Transverse colon (tissue), 4 donors: ENCODE data around the gene TARP.

Source experiments
- DNase-seq: peaks from one replicate; pipeline ENCODE4 v3.0.0-alpha.2; 2019
- H3K27ac ChIP-seq, 4 donors: fragments of 200-600 bp; sonication (generic); 2 replicates each; pipeline ENCODE4 v1.5.1; 2016 to 2018; ENCODE audit warnings: inconsistent platforms in 4 of 4
- H3K27me3 ChIP-seq: fragments of 200-600 bp; sonication (generic); 2 replicates; pipeline ENCODE4 v1.5.1; 2017; ENCODE audit warnings: inconsistent platforms
- H3K36me3 ChIP-seq, 4 donors: fragments of 200-600 bp; sonication (generic); 2 replicates each; pipeline ENCODE4 v1.5.1; 2017 to 2019; ENCODE audit warnings: inconsistent platforms in 4 of 4
- H3K4me1 ChIP-seq, 4 donors: fragments of 200-600 bp; sonication (generic); 2 replicates each; pipeline ENCODE4 v1.5.1; 2017 to 2020; ENCODE audit warnings: inconsistent platforms in 4 of 4
- H3K4me3 ChIP-seq, 4 donors: fragments of 200-600 bp; sonication (generic); 1 replicate in 1 of 4; 2 replicates in 3 of 4; pipeline versions ENCODE4 v1.5.1 to v1.6.1; 2017 to 2019; ENCODE audit warnings: inconsistent platforms in 4 of 4
- H3K9me3 ChIP-seq, 2 donors: fragments of 200-600 bp; sonication (generic); 2 replicates each; pipeline ENCODE4 v1.5.1; 2017 to 2019; ENCODE audit warnings: inconsistent platforms in 2 of 2
- CTCF ChIP-seq, 5 experiments: fragments of 200-600 bp in 3 of 5; fragments of 450-650 bp in 2 of 5; sonication (generic) in 3 of 5; IDR thresholded peaks; 1 replicate in 2 of 5; 2 replicates in 3 of 5; pipeline ENCODE4 v1.5.1; 2016 to 2017; ENCODE audit warnings: antibody characterized with exemption in 5 of 5, inconsistent platforms in 3 of 5, mild to moderate bottlenecking in 2 of 5, moderate library complexity in 1 of 5
- EP300 ChIP-seq: sonication (generic); formaldehyde crosslinking; IDR thresholded peaks from one replicate; pipeline ENCODE4 v1.6.1; 2017; ENCODE audit warnings: antibody characterized with exemption, low read depth
- POLR2A ChIP-seq: fragments of 450-650 bp; IDR thresholded peaks from one replicate; pipeline ENCODE4 v1.6.1; 2016; ENCODE audit warnings: antibody characterized with exemption, mild to moderate bottlenecking, moderate library complexity
- POLR2AphosphoS5 ChIP-seq, 3 donors: sonication (generic); formaldehyde crosslinking; IDR thresholded peaks; one replicate each; pipeline ENCODE4 v1.6.1; 2016; ENCODE audit warnings: antibody characterized with exemption in 3 of 3
- WGBS, 2 donors: methylation state at CpG; one replicate each; pipeline ENCODE4 v1.1.5; 2018; ENCODE audit warnings: low coverage in 1 of 2; 5-methylcytosine and 5-hydroxymethylcytosine counted together
- in situ Hi-C, 4 donors: fragments of 200-750 bp; cut with MboI; loops; one replicate each; pipeline versions ENCODE4 v1.15.0 to v1.15.1; 2017; ENCODE audit warnings: low sequenced_read_pairs in 3 of 4, low pct_ligation_motif_present in 1 of 4, low pct_unique_long_range_greater_than_20kb in 1 of 4
- intact Hi-C: fragments of 100-400 bp; cut with DNase I; formaldehyde crosslinking; loops from one replicate; pipeline ENCODE4 v1.15.1; 2023; ENCODE audit warnings: low total_unique reads

The TARP gene

GRCh38 chr7:38217672-38218071, 55.8 kb downstream of the TARP start:
- Histone ChIP-seq H3K27ac (peak overlapping the region in 1 of 4 donors; percentile 65), H3K9me3 (no peaks in the 10 kb centered on the region), H3K4me3 (no peak overlapping the region), H3K36me3 (peaks cover 0 to 23% (median 8%) of the 10 kb centered on the region in 4 donors), H3K27me3 (no peaks in the 10 kb centered on the region), H3K4me1 (peaks cover 10 to 26% (median 12%) of the 10 kb centered on the region in 4 donors)
- no peak for TF ChIP-seq POLR2AphosphoS5 (IDR thresholded peaks at IDR 0.05)
- TF ChIP-seq POLR2A: no peak
- TF ChIP-seq CTCF (IDR thresholded peaks at IDR 0.05): no peak
- no peak for TF ChIP-seq EP300
- WGBS, 2 donors: 85% methylated on average over 2 of the region's 2 CpGs; no CpG with 5 or more reads in 1 of the 2 donors
- in situ Hi-C loops (loop anchor here in 2 of 4 donors (25.0 kb wide), 1 partner anchor 305 kb away; the partner anchor contains the start of genes EPDR1 (in 2 of the 2) and SFRP4 (in 2 of the 2)), intact Hi-C loops (loop anchor here (5.0 kb wide), 1 partner anchor 315 kb away; no protein-coding TSS in a partner anchor)
- no peak for DNase-seq

DNA sequence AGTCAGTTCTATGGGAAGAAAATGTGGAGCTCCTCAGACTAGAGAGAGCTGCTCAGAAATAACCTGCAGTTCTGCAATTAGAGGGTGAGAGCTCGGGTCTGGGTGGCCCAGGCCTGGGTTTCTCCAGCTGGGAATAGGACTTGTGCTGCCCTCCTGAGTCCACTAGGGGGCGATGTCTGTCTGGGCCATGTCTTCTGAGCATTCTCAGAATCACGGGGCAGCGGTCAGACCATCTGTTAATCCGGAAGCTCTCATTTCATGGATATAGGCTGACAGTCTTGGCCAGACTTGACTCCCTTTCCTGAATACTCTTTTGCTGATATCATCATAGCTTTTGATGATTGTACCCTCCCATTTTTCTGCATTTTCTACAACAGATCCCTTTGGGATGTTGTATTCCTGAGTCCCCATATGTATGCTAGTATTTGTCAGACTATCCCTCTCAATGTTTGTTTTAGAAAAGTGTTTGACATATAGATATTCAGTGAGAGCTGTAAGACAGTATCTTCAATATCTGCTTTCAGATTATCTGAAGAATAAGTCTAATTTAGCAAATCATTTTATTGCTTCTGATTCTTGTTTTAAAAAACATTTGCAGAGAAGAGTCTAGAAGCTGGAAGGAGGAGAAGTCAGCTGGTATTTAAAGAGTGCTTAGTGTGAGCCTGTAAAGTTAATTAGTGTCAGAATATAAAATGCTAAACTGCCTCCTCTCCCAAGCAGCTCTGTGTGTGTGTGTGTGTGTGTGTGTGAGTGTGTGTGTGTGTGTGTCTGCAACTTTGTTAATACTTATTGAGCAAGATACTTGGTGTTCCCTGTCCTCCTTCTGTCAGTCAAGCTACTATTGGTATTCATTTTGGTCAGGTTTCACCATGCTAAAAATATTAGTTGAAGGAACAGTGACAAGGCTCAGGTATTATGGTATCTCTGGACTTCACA, 57.4 kb downstream of the TARP start:
- Histone ChIP-seq H3K27me3 (no peaks in the 10 kb centered on the region), H3K4me1 (peaks cover 10 to 26% (median 12%) of the 10 kb centered on the region in 4 donors), H3K36me3 (peaks cover 0 to 23% (median 8%) of the 10 kb centered on the region in 4 donors), H3K9me3 (no peaks in the 10 kb centered on the region), H3K4me3 (no peak overlapping the region), H3K27ac (peak overlapping the region; percentile 35 to 65 (median 54))
- intact Hi-C loops: loop anchor here (5.0 kb wide), 1 partner anchor 314 kb away; no protein-coding TSS in a partner anchor
- WGBS, 2 donors: 4 to 5% methylated on average over 3 to 5 of the region's 5 CpGs
- peak; percentile 86 to 97 (median 90) for TF ChIP-seq CTCF (IDR thresholded peaks at IDR 0.05)
- TF ChIP-seq EP300: no peak
- in situ Hi-C loops: loop anchor here in 2 of 4 donors (25.0 kb wide), 1 partner anchor 304 kb away; the partner anchor contains the start of genes EPDR1 (in 2 of the 2) and SFRP4 (in 2 of the 2)
- DNase-seq: peak; percentile 85

DNA sequence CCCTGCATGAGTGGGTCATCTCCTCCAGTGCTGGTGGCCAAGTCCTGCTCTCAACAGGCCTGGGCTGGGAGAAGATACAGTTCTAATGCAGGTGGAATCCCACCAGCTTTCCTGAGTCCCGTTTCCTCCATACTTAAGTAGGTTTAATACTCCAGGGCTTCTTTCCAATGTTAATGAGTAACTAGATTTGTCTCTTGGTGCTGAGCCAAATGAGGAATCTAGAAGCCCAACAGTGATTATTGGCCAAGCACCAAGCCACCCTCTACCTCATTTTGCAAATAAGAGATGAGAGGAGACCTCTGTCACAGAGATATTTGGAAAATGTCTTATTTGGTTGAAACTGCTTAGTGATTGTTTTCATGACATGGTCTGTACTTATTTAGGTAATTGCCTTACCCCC, 58.3 kb downstream of the TARP start:
- no peak for DNase-seq

More for the DNA sequence above, 58.3 kb downstream of the TARP start:
- intact Hi-C loops (loop anchor here (5.0 kb wide), 1 partner anchor 313 kb away; no protein-coding TSS in a partner anchor), in situ Hi-C loops (loop anchor here in 2 of 4 donors (25.0 kb wide), 1 partner anchor 303 kb away; the partner anchor contains the start of genes EPDR1 (in 2 of the 2) and SFRP4 (in 2 of the 2))
- TF ChIP-seq POLR2AphosphoS5 (IDR thresholded peaks at IDR 0.05) (no peak), CTCF (IDR thresholded peaks at IDR 0.05) (no peak), POLR2A (no peak), EP300 (no peak)
- H3K9me3 ChIP-seq: no peaks in the 10 kb centered on the region
- no peaks in the 10 kb centered on the region for H3K27me3 ChIP-seq
- WGBS, 2 donors: 50 to 60% methylated on average over 1 of the region's 1 CpG
- peak overlapping the region in 2 of 4 donors; percentile 60 to 65 for H3K27ac ChIP-seq
- H3K36me3 ChIP-seq: peaks cover 0 to 20% (median 7%) of the 10 kb centered on the region in 4 donors
- H3K4me3 ChIP-seq: no peak overlapping the region
- H3K4me1 ChIP-seq: peaks cover 10 to 26% (median 12%) of the 10 kb centered on the region in 4 donors
